GM19240 (cell line): ENCODE data around the gene C8B.

Experiments used
- DNase-seq: peaks from one replicate; pipeline ENCODE4 v3.0.0; 2011; ENCODE audit warnings: low spot score; ENCODE audit not compliant: insufficient read length

The C8B gene

DNA sequence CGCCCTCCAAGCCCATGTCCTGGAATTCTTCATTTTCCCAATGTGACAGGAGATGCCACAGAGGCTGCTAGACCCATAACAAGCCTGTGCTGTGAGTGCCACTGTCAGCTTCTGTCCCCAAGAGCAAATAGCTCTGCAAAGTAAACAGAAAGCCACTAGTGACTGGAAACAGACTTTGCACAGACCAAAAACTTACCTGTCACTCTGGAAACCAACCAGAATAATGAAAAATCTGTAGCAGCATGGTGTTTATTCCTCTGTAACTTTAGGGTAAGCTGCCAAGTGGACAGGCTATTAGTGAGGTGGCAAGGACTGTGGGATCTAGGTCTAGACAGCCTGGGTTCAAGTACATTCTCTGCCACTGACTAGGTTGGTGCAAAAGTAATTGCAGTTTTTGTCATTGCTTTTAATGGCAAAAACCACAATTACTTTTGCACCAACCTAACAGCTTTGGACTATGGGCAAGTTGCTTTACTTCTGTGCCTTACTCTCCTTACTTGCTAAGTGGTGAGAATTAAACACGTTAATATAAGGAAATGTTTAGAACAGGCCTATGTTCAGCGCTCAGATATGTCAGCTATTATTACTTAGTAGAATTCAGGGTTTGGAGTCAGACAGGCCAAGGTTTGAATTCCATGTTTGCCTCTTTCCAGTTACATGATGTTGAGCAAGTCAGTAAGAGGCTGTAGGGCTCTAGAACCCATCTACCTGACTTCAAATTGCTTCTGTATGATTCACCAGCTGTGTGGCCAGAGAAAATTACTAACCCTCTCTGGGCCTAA lies at the start of gene C8B:
TSS of gene C8B (minus strand) at position 100 of the 782 bp plus-strand sequence. CDS start at position 33, 67 bp downstream.
- DNase-seq, result no peak

DNA sequence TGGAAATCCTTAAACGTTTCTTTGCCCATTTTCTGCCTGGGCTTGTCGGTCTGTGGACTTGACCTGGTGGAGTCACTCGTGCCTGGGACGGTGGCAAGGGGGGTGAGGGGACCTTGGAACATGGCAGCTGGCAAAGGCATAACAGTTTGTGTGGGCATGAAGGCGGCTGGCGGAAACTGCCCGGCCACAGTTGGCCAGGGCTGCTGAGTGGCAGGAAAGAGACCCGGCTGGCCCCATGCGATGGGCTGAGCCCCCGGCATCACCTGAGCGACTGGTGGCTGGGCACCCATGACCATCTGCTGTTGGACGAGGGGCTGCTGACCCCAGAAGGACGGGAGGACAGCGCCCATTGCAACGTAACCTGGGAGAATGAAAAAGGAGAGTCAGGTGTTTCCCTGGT lies 49.3 kb upstream of the C8B start:
- DNase-seq, result no peak

DNA sequence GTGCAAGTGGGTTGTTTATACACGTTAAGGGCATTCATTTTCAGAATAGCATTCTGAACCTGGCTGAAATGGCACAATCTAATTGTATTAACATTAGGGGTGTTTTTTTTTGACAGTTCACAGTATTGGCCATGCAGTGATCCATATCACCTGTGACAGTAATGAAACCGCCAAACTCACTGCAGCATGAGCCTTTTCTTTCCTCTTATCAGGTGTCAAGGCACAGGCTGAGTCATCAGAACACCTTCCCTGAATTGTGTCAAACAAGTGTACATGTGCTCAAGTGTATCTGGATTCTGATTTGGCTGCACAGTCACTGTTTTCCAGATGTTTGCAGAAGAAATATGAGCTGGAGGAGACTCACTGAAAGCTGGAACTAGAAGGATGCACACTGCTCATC lies 47.7 kb upstream of the C8B start:
- no peak for DNase-seq

DNA sequence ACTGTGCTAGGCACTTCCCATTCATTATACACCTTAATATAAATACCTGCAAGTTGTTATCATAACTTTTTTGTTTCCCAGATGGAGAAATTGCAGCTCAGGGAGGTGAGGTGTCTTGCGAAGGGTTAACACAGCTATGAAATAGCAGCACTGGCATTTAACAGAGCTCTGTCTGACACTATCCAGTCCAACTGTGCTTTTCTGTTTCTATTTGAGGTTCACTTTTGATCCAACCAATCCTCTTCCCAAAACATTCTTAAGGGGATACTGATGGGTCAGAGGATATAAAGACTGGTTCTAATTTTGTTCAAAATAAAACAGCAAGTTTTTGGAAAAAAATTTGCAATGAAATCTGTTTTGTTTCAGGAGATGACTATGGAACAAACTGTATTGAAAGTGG lies 46.5 kb upstream of the C8B start:
- no peak for DNase-seq

DNA sequence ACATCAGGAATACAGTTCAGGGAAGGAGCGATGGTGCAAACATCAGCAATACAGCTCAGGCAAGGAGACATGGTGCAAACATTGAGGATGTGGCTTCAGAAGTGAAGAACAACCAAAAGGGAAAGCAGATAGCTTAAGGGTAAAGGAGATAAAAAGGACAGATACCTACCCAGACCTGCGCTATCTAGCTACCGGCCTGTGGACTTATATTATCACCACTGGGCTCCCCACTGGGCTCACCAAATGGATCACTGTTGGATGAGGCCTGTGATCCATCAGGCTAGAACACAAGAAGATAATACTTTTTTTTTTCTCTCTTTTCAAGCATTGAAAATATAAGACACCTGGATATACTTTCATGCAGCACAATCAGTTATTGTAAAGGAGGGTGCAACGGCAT lies 44.7 kb upstream of the C8B start:
- no peak for DNase-seq

DNA sequence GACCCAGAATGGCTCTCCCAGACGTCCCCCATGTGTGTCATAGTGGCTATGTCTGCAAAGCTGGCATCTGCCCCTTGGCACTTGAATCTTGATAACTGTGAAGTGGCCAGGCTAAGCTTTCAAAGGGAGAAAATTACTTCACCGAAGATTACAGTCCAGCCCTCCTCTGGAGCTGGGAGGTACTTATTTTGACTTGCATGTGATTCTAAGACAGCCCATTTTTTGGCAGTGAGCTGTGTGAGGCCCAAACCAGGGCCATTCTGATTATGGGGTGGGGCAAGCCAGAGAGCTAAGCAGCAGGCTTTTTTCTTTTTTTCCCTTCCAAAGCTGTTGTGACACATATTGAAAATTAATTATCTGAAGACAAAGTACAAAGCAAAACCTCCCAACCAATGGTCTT lies 42.1 kb upstream of the C8B start:
- DNase-seq, result no peak

DNA sequence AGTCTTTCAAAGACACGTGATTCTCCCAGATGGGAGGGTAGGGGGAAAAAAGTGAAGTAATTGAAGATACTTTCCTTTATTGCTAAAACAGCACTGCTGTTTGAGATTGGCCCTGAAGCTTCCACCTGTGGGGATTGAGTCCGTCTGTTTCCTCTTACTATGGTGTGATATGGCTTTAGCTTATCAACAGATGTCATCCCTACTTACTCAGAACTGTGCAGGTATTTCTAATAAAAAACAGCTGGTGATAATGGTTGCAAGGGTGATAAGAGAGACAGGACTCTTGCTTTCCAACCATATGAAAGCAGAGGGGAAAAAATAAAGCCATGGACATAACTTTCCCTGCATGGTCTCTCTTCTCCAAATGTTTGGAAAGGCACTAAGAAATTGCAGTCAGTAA lies 41.7 kb upstream of the C8B start:
- DNase-seq, result no peak

DNA sequence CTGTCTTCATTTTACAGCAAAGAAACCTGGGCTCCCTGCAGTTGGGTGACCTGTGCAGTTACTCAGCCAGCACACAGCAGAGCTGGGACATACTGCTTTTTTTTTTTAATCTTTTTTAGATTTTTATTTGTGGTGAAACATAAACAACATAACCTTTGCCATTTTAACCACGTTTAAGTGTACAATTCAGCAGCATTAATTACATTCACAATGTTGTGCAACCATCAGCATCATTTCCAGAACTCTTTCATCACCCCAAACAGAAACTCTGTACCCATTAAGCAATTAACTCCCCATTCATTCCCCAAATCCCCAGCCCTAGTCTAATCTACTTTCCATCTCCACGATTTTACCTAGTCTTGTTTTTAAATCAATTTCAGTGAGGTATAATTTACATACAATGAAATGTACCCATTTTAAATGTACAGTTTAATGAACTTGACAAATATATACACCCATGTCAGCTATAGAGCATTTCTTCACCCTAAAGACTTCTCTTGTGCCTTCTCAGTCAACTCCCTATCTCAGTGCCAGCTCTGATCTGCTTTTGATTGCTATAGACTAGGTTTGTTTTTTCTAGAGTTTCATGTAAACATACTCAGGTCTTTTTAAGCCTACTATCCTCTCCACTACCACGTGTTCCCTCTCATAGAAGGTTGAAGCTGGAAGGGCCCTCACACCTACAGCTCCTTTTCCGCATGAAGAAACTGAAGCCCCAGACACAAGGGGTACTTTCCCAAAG lies 37.8 kb upstream of the C8B start:
- DNase-seq, result no peak

DNA sequence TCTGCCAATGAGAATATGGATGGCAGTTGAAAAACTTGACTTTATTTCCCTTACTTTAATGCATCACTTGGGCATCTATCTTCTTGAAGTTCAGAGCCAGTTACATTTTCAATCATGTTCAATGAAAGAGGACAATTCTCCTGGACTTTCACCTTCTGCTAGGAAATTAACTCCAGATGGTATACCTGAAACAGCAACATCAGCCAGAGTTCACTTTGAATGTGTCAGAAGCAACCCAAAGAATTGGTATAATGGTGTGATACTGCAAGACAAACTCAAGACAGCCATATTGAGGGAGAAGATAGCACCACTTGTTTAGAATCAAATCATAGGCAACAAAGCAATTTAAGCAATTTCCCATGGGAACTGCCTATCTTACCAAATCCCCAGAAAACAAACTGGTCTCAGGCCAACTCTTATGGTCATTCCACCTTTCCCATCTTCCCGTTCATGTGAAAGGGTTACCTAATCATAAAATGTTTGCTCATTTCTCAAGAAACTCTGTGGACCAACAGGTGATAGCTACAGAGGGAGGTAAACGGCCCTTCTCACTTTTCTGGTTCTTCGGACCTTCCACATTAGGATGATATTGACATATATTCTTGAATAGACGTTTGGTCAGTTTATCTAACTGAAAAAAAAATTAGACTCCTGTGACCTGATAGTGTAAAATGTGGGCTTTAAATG lies 29.7 kb upstream of the C8B start:
- no peak for DNase-seq

DNA sequence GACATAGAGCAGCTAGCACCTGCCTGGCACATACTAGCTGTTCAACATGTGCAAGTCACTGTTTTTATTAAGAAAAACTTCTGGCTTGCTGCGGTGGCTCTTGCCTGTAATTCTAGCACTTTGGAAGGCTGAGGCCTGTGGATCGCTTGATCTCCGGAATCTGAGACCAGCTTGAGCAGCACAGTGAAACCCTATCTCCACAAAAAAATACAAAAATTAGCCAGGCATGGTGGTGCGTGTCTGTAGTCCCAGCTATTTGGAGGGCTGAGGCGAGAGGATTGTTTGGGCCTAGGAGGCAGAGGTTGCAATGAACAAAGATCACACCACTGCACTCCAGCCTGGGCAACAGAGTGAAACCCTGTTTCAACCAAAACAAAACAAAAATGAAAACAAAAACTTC lies 27.7 kb upstream of the C8B start:
- DNase-seq, result no peak

DNA sequence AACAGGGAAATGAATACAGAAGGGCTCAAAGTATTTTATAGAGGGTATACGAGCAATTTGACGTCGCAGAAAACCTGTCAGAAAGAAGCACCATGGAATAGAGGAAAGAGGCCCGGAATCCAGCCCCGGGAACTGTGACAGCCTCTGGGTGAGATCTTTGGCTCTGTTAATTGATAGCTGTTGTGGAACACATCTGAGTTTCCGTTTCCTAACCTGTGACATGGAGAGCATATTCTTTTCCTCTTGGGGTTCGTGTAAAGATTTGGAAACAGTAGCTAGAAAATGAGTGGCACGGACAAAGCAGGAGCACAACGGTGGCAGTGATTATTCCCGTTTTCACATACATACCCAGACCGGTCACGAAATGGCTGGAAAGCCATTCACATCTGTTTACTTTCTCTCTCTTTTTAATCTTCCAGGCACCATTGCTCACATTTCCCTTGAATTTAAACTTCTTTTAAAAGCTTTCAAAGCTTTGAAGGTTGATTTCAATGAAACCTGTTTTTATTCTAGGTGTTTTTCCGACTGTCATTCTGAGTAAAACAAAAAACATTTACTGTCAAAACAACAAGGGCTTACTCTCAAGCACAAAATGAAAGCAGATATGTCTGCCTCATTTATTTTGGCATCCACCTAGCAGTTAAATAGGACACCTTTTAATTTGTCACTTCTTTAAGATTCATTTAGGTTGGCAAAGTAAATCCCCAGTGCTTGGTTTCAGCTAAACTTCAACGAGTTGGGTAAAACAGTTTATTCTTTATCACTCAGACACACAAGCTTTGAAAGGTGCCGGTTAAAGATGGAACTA lies 26.7 kb upstream of the C8B start:
- no peak for DNase-seq

DNA sequence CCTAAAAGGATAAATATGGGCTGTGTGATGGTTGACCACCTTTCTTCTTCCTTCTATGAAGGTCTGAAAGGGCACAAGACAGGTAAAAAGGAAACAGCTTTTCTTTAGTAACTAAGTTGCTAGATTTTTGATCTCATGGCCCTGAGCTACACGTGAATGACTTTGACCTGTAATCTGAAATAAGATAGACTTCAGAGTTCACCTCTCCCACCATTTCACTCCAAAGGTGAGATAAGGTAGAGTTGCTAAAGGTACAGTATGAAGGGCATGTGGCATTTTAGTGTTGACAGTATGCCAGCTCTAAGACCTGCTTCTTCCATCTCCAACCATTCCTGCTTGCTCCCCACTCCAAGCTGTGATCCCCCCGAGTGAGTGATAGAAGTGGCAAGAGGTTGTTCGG lies 25.8 kb upstream of the C8B start:
- no peak for DNase-seq

DNA sequence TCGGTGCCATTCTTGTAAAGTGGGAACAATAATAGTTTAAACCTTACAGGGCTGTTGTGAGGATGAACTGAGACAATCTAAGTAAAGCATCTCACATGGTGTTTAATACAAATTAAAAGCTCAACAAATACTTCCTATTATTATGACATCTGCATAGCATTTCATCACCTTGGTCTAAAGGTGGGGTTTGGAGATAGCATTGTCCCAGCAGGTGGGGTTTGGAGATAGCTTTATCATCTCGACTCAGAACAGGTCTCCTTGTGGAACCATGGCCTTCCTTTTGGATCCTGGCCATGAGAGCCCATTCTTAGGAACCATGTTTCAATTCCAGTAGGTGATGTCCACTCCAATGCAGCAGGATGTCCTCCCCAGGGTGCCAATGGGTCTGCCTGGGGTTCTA lies 20.6 kb upstream of the C8B start:
- DNase-seq, result no peak

DNA sequence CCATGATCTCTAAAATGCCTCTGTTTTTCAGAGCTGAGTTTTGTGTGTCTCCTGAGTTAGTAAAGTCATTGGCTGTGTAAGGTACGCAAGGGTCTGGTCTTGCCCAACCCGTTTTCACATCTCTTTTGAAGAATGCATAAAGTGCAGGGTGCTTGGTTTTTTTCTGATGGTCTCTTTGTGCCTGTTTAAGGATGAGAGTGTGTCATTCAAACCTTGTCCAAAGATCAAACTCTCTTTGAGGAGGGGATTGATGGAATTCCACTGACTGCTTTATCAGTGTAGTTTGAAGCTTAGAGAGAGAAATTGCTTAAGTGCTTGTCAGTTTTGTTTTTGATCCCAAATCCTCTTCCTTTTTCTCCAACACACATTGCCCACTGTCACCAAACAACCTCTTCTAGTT lies 20.0 kb upstream of the C8B start:
- no peak for DNase-seq

DNA sequence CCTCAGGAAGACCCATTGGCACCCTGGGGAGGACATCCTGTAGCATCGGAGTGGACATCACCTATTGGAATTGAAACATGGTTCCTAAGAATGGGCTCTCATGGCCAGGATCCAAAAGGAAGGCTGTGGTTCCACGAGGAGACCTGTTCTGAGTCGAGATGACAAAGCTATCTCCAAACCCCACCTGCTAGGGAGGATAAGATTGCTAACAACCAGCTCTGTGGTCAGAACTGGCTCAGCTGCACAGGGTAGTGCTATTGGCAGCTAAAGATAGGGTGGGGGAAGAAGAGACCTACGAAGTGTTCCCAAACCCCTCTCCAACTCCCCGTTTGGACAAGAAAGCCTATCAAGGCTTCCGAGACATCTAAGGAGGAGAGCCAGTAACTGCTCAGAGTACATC lies 17.7 kb upstream of the C8B start:
- no peak for DNase-seq

DNA sequence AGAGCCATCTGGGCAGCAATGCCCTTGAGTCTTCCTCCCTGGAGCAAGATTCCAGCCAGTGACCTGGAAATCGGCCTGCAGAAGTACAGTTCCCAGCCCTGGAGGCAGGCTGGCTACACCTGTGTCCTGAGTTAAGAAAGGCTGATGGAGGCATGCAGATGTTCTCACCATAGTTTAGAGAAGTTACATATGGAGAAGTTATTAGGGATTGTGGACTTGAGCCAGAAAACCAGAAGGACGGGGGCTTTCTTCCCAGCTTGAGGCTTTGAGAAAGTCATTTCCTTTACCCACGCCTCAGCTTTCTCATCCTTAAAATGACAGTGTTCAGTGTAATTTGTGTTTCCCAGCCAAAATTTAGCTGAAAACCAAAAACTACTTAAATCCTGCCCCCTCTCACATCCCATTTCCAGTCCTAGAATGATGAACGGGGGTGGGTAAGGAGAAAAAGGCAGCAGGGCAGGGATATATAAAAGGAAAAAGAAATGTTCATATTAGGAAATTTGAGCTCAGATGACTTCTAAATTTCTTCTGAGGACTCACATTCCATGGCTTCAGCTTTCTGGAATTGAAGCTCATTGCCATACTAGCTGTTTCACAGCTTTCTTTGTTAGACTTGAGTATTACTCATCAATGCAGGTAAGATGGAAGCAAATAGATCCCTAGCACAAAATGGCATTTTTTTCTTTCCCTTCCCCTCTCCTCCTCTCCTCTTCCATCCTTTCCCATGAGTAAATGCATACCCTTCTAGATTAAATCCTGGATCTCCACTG lies 14.4 kb upstream of the C8B start:
- DNase-seq, result no peak

DNA sequence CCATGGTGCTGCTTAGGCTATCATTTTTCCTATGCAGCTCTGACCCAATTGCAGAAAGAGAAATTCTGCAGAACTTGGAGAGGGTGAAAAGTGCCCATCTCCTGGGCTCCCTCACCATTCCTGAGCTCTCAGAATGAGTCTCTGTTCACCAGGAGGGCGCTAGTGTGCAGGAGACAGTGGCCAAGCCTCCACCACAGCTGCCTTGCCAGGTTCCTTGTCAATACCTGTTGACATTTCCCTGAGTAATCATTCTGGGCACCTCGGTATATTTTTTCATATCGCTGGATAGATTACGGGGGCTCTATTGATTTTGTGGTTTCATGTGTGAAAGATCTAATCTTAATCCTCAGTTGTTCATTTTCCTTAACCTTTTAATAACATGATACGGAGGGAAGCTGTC lies 13.0 kb upstream of the C8B start:
- DNase-seq, result no peak

DNA sequence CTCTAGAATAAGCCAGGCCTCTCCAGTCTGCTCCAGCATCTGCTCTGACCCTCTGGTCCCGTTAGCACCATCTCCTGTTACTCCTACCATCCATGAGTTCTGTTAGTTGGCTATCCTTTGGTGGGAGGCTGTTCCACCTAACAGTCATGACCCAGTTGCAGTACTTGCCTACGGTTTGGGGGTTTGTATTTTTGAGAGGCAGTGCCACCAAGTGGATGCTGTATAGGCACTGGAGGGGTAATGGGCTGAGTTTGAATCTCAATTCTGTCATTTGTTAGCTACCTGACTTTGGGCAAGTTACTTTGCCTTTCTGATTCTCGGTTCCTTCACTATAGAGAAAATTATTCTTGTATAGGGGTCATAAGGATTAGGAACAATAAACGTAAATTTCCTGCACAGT lies 12.1 kb upstream of the C8B start:
- DNase-seq, result no peak

DNA sequence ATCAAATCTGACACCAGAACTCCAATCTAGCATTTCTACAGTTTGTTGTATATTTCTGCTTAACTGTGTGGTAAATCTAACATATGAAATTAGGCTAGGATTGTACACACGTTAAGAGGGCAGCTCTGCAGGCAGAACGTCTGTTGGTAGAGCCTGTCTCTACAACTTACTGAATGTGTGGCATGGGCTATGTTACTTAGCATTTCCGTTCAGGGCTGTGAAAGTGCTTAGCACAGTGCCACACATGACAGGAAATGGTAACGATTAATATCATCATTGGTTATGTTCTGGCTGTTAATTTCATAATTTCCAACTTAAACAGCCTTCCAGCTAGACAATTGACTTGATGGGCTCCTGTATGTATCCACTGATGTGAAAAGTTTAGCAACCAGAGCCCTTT lies 9.6 kb upstream of the C8B start:
- no peak for DNase-seq

DNA sequence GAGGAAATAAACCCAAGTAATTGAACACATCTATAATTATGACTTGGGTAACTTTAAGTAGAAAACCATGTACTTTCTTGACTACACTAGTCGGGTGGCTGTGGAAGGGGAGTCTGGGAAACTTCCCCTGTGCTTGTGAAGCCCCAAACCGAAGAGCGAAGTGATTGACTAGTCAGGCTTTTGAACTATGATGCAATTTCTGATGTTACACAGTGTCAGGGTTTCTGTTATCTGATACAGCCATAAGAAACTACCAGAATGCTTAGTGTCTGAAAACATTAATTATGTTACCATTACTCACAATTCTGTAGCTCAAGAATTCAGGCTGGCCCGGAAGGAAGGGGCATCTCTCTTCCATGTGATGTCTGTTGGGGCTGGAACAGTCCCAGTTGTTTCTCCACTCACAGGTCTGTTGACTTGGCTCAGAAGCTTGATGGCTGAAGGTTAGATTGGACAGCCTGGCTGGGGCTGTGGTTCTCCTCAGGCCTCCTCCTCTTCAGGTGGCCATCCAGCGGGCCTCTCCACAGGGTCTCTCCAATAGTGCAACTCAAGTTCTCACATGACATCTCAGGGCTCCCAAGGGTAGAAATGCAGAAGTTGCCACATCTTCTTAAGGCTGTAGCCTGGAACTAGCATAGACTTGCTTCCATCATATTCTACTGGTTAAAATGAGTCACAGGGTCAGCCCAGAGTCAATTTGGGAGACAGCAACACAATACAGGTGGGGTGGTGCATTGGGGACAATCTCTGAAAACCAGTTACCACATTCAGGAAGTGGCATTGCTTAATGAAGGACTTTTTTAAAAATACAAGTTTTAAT lies 8.3 kb upstream of the C8B start:
- no peak for DNase-seq
